HUES48 (cell line): ENCODE results near the gene TSKU.

Experiments used
- H3K27ac ChIP-seq: one replicate; pipeline ENCODE4 v1.7.0; 2013; ENCODE audit warnings: low read depth, low read length, inconsistent platforms
- H3K27me3 ChIP-seq: 2 replicates; pipeline ENCODE4 v1.6.1; 2013; ENCODE audit warnings: mild to moderate bottlenecking, low read length; ENCODE audit not compliant: control insufficient read depth, insufficient read depth
- H3K36me3 ChIP-seq: 2 replicates; pipeline ENCODE4 v1.6.1; 2013; ENCODE audit warnings: low read length; ENCODE audit not compliant: control insufficient read depth, insufficient read depth
- H3K4me1 ChIP-seq: 2 replicates; pipeline ENCODE4 v1.6.1; 2013; ENCODE audit warnings: mild to moderate bottlenecking, low read length; ENCODE audit not compliant: control insufficient read depth, insufficient read depth
- H3K4me3 ChIP-seq: 2 replicates; pipeline ENCODE4 v1.5.1; 2013; ENCODE audit warnings: mild to moderate bottlenecking, low read depth, low read length
- H3K9ac ChIP-seq: 2 replicates; pipeline ENCODE4 v1.6.1; 2013; ENCODE audit warnings: mild to moderate bottlenecking, low read depth, low read length, moderate library complexity
- H3K9me3 ChIP-seq: 2 replicates; pipeline ENCODE4 v1.6.1; 2013; ENCODE audit warnings: low read length; ENCODE audit not compliant: control insufficient read depth, insufficient read depth

TSKU gene

GRCh38 chr11:76803811-76804600, 20.9 kb downstream of the TSKU start:
- H3K4me3 ChIP-seq, result no peak overlapping the region
- no peaks in the 10 kb centered on the region for H3K9me3 ChIP-seq
- no peaks in the 10 kb centered on the region for H3K36me3 ChIP-seq
- peaks cover 16% of the 10 kb centered on the region for H3K4me1 ChIP-seq
- H3K9ac ChIP-seq, result no peak overlapping the region
- no peak overlapping the region for H3K27ac ChIP-seq
- H3K27me3 ChIP-seq, result no peaks in the 10 kb centered on the region

GRCh38 chr11:76805206-76805913, 22.2 kb downstream of the TSKU start:
- no peaks in the 10 kb centered on the region for H3K9me3 ChIP-seq
- no peak overlapping the region for H3K4me3 ChIP-seq
- no peak overlapping the region for H3K27ac ChIP-seq
- no peaks in the 10 kb centered on the region for H3K27me3 ChIP-seq
- no peaks in the 10 kb centered on the region for H3K36me3 ChIP-seq
- peaks cover 14% of the 10 kb centered on the region for H3K4me1 ChIP-seq
- no peak overlapping the region for H3K9ac ChIP-seq

GRCh38 chr11:76806131-76806530, 23.0 kb downstream of the TSKU start:
- Histone ChIP-seq H3K4me3 (no peak overlapping the region), H3K9ac (no peak overlapping the region), H3K4me1 (peaks cover 10% of the 10 kb centered on the region), H3K27ac (no peak overlapping the region), H3K27me3 (no peaks in the 10 kb centered on the region), H3K9me3 (no peaks in the 10 kb centered on the region), H3K36me3 (no peaks in the 10 kb centered on the region)

- Histone ChIP-seq H3K9ac (no peak overlapping the region), H3K27ac (peak overlapping the region; percentile 64)
Observed at GRCh38 chr11:76806608-76807205, 23.6 kb downstream of the TSKU start.

GRCh38 chr11:76807206-76807875, 24.2 kb downstream of the TSKU start:
- H3K9ac ChIP-seq, result no peak overlapping the region
- H3K4me3 ChIP-seq, result no peak overlapping the region

More at GRCh38 chr11:76806608-76807205, 23.6 kb downstream of the TSKU start:
- Histone ChIP-seq H3K9me3 (no peaks in the 10 kb centered on the region), H3K4me3 (no peak overlapping the region), H3K27me3 (no peaks in the 10 kb centered on the region), H3K4me1 (peaks cover 6% of the 10 kb centered on the region), H3K36me3 (no peaks in the 10 kb centered on the region)

GRCh38 chr11:76808171-76808570, 25.0 kb downstream of the TSKU start:
- Histone ChIP-seq H3K4me3 (no peak overlapping the region), H3K9ac (no peak overlapping the region)

More at GRCh38 chr11:76807206-76807875, 24.2 kb downstream of the TSKU start:
- Histone ChIP-seq H3K27ac (peak overlapping the region; percentile 64), H3K4me1 (peaks cover 6% of the 10 kb centered on the region), H3K27me3 (no peaks in the 10 kb centered on the region), H3K36me3 (no peaks in the 10 kb centered on the region), H3K9me3 (no peaks in the 10 kb centered on the region)

GRCh38 chr11:76808996-76809395, 25.8 kb downstream of the TSKU start:
- H3K9ac ChIP-seq, result no peak overlapping the region
- peaks cover 3% of the 10 kb centered on the region for H3K9me3 ChIP-seq
- H3K4me3 ChIP-seq, result no peak overlapping the region
- peaks cover 6% of the 10 kb centered on the region; the same call in 1 of the 2 replicates for H3K4me1 ChIP-seq
- H3K27ac ChIP-seq, result no peak overlapping the region
- H3K36me3 ChIP-seq, result no peaks in the 10 kb centered on the region
- no peaks in the 10 kb centered on the region for H3K27me3 ChIP-seq

More at GRCh38 chr11:76808171-76808570, 25.0 kb downstream of the TSKU start:
- Histone ChIP-seq H3K27ac (no peak overlapping the region), H3K9me3 (no peaks in the 10 kb centered on the region), H3K4me1 (peaks cover 6% of the 10 kb centered on the region; the same call in 1 of the 2 replicates), H3K36me3 (no peaks in the 10 kb centered on the region), H3K27me3 (no peaks in the 10 kb centered on the region)

- Histone ChIP-seq H3K27ac (no peak overlapping the region), H3K4me3 (no peak overlapping the region), H3K4me1 (peaks cover 6% of the 10 kb centered on the region; the same call in 1 of the 2 replicates), H3K9ac (no peak overlapping the region), H3K36me3 (no peaks in the 10 kb centered on the region), H3K9me3 (peaks cover 13% of the 10 kb centered on the region), H3K27me3 (no peaks in the 10 kb centered on the region)
Observed at GRCh38 chr11:76810151-76810853, 27.1 kb downstream of the TSKU start.

- H3K36me3 ChIP-seq, result no peaks in the 10 kb centered on the region
Observed at GRCh38 chr11:76811259-76811658, 28.1 kb downstream of the TSKU start.

GRCh38 chr11:76814414-76814813, 31.3 kb downstream of the TSKU start:
- H3K9me3 ChIP-seq, result peaks cover 25% of the 10 kb centered on the region

More at GRCh38 chr11:76811259-76811658, 28.1 kb downstream of the TSKU start:
- Histone ChIP-seq H3K27me3 (no peaks in the 10 kb centered on the region), H3K27ac (no peak overlapping the region), H3K9me3 (peaks cover 13% of the 10 kb centered on the region), H3K9ac (no peak overlapping the region), H3K4me3 (no peak overlapping the region), H3K4me1 (peaks cover 6% of the 10 kb centered on the region; the same call in 1 of the 2 replicates)

More at GRCh38 chr11:76814414-76814813, 31.3 kb downstream of the TSKU start:
- Histone ChIP-seq H3K27ac (no peak overlapping the region), H3K27me3 (no peaks in the 10 kb centered on the region), H3K36me3 (no peaks in the 10 kb centered on the region), H3K9ac (no peak overlapping the region), H3K4me1 (peaks cover 4% of the 10 kb centered on the region; the same call in 1 of the 2 replicates), H3K4me3 (no peak overlapping the region; the same call in 1 of the 2 replicates)
